VCaP (cell line): Measurements from ENCODE around the gene CEP164.
A peak's percentile ranks its signal among the peaks of the same experiment; 100 is the strongest.

Experiments
- H3K27ac ChIP-seq: fragments of 450-650 bp; 2 replicates; pipeline ENCODE4 v1.5.1; 2017
- CTCF ChIP-seq: fragments of 450-650 bp; conservative IDR thresholded peaks from 2 replicates; pipeline ENCODE4 v1.5.1; 2017; ENCODE audit warnings: mild to moderate bottlenecking, moderate library complexity

Gene CEP164

GRCh38 chr11:117305145-117305544 is 22.5 kb upstream of the CEP164 start:
- TF ChIP-seq CTCF, result no peak
- no peak overlapping the region for H3K27ac ChIP-seq

GRCh38 chr11:117309310-117309709 is 18.3 kb upstream of the CEP164 start:
- no peak for TF ChIP-seq CTCF
- H3K27ac ChIP-seq, result no peak overlapping the region

DNA sequence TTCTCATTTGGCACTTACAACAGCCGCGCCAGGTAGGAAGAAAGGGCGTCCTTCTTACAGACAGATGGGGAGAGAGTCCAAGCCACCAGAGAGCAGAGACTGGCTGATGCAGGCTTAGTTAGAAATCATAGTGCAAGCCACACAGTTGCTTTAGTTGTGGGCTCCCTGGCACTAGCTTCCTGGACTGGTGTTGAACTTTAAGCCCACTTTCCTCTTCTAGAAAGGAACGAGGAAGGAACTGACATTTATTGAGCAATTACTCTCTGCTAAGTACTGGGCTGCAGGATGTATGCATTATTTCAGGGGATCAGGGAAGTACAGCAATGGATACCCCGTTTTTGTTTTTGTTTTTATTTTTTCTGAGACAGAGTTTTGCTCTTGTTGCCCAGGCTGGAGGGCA is 14.6 kb upstream of the CEP164 start:
- TF ChIP-seq CTCF, result no peak
- peak overlapping the region; percentile 79; the same call in 1 of the 2 replicates for H3K27ac ChIP-seq

DNA sequence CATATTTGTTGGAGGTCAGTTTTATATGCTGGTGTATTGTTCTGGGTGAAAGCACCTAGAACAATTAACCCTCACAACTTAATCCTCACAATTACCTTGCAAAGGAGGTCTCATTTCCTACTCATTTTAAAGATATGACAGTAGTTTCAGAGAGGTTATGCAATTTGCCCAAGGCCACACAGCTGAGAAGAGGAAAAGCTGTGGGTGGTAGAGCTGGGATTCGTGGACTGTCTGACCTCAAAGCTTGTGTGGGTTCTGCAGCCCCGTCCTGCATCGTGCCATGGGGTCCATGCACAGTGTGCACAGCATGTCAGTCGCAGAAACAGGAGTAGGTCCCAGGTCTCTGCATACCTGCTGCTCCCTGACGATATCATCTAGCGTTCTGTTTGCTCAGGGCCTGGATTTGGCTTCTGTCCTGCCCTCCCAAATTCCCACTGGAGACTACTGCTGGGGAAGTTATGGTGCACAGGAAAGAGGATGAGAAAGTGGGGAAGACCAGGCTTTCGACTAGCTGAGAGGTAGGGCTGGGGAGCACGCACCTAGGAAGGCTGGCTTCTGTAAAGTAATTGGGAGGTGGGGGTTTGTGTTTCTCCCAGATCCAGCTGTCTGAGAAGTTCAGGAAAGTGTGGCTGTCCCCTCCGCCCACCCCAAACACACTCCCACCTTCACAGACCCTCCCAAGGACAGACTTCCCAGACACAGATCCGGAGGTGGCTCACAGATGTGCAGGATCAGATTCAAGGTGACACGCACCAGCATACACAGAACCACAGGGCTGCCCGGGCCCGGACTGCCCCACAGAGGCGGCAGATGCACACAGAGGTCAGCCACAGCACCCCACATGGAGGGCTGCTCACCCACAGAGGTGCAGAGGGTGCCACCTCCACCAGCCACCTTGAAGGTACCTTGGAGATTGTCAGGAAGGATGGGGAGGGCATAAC is 13.6 kb upstream of the CEP164 start:
- peak overlapping the region; percentile 79 for H3K27ac ChIP-seq
- TF ChIP-seq CTCF, result no peak

GRCh38 chr11:117314840-117315239 is 12.8 kb upstream of the CEP164 start:
- peak overlapping the region; percentile 79 for H3K27ac ChIP-seq
- no peak for TF ChIP-seq CTCF

DNA sequence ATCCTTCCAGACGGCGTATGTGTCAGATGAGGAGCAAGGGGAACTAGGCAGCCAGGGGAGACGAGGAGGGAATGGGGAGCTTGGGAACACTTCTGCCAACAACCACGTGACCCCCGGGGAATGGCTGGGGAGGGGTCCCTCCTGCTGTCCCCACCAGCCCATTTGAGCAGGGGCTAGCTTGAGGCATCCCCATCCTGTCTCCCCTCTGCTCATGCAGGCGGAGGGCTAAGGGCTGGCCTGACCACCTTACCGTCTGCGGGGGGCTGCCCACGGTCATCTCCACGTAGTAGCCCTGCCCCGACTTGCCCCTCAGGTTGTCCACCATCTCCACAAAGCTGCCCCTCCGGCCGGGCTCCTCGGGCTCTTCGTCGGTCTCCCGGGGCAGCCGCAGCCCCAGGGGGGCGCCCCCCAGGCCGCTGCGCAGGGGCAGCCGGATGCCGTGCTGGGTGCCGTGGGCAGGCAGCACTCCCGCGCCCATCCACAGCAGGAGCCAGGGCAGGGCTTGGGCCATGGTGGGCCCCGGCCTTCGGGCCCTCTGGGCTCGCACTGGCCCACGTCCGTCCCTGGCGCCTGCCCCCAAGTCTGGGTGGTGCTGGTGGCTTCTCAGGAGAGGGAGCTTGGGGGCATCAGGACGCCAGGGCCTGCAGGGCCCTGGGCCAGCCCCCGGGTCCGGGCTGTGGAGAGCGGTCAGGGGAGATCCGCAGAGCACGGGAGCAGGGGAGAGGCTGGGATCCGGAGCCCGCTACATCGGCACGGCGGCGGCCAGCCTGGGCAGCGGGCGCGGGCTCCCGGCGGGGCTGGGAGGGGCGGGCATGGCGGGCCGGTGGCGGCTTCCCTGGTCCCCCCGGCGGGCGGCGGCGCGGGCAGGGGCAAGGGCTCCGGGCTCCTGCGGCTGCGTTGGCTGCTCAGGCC is 12.1 kb upstream of the CEP164 start:
- peak overlapping the region; percentile 79 for H3K27ac ChIP-seq

More for the DNA sequence above, 12.1 kb upstream of the CEP164 start:
- TF ChIP-seq CTCF, result no peak
